HG03571 (cell line): ENCODE measurements around the gene SPTAN1.
"Not testable (repeated sequence)": the region's sequence is repeated elsewhere in the genome, so short reads cannot be mapped to it uniquely, and the experiment has no call there.

Source experiments
- ATAC-seq: cut with Tn5 transposase; IDR thresholded peaks from one replicate; pipeline ENCODE4 v1.9.1; 2021; ENCODE audit not compliant: unreplicated experiment

The SPTAN1 gene

GRCh38 chr9:128631636-128632035, 79.2 kb downstream of the SPTAN1 start:
- ATAC-seq, result no peak

- ATAC-seq, result no peak
Observed at GRCh38 chr9:128632066-128632465, 79.7 kb downstream of the SPTAN1 start.

DNA sequence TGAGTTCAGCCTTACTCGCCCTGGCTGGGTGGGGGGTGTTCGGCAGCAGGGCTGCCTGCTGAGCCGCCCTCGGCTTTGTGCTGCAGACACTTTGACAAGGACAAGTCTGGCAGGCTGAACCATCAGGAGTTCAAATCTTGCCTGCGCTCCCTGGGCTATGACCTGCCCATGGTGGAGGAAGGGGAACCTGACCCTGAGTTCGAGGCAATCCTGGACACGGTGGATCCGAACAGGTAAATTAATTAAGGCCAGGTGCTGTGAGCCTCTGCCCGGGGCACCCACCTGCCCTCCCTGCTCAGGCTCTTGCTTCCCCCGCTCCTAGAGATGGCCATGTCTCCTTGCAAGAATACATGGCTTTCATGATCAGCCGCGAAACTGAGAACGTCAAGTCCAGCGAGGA, 80.1 kb downstream of the SPTAN1 start:
- ATAC-seq, result no peak

DNA sequence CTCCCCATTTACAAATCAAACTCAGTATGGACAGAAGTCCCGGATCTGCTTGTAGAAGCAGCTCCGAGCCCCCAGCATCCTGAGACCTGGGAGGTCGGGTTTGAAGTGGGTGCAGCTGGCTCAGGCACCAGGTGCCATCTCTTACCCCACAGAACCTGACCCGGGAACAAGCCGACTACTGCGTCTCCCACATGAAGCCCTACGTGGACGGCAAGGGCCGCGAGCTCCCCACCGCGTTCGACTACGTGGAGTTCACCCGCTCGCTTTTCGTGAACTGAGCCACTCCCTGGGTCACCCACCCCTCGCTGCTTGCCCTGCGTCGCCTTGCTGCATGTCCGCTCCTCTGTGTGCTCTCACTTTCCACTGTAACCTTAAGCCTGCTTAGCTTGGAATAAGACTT, 80.7 kb downstream of the SPTAN1 start:
- ATAC-seq, result no peak

DNA sequence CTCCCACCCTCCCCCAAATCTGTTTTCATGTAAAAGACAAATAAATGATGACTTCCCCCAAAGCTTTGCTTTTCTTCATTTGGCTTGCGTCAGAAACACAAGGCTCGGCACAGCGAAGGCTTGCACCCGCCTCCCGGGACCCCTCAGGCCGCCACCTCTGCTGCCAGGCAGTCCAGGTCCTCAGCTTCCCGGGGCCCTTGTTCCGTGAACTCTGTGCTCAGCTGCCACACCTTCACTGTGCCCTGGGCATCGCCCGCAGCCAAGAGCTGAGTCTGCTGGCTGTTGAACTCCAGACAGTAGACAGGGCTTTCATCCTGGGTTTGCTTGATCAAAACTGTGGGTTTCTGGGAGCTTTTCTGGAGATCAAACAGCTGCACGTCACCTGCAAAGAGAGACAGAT, 81.2 kb downstream of the SPTAN1 start:
- ATAC-seq, result no peak

- ATAC-seq, result no peak
Observed at GRCh38 chr9:128634111-128634510, 81.7 kb downstream of the SPTAN1 start.

GRCh38 chr9:128634651-128635262, 82.4 kb downstream of the SPTAN1 start:
- no peak for ATAC-seq

GRCh38 chr9:128635266-128636023, 83.1 kb downstream of the SPTAN1 start:
- ATAC-seq, result no peak

DNA sequence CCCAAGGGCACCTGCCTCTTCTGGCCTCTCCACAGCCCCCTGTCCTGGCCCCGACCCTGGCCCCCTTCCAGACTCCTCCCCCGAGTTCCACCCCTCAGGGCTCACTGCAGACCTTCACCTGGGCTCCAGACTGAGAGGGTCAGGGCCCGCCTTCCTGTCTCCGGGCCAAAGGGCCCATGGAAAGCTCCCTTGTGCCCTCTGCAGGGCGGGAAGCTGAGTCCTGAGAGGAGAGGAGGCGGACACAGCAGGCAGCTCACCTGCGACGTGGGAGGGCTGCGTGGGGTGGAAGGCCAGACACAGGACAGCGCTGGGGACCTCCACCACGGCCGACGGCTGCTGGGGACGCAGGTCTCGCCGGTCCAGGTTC, 83.6 kb downstream of the SPTAN1 start:
- ATAC-seq, result no peak

- no peak for ATAC-seq
Observed at GRCh38 chr9:128636556-128637530, 84.5 kb downstream of the SPTAN1 start.

GRCh38 chr9:128637656-128638055, 85.3 kb downstream of the SPTAN1 start:
- no peak for ATAC-seq

DNA sequence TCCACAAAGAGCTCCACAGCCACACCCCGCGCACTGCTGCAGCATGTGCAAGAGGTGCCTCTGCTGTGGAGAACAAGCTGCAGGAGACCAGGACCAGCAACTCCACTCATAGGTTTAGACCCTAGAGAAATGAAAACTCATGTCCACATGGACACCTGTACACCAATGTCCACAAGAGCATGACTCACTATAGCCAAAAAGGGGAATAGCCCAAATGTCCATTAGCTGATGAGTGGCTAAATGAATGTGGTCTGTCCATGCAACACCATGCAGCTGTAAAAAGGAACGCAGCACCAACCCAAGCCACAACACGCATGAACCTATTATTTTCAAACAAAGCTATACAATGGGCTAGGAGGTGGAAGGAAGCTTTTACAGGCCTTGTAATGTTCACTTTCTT, 86.2 kb downstream of the SPTAN1 start:
- no peak for ATAC-seq

- no peak for ATAC-seq
Observed at GRCh38 chr9:128640603-128641002, 88.2 kb downstream of the SPTAN1 start.

DNA sequence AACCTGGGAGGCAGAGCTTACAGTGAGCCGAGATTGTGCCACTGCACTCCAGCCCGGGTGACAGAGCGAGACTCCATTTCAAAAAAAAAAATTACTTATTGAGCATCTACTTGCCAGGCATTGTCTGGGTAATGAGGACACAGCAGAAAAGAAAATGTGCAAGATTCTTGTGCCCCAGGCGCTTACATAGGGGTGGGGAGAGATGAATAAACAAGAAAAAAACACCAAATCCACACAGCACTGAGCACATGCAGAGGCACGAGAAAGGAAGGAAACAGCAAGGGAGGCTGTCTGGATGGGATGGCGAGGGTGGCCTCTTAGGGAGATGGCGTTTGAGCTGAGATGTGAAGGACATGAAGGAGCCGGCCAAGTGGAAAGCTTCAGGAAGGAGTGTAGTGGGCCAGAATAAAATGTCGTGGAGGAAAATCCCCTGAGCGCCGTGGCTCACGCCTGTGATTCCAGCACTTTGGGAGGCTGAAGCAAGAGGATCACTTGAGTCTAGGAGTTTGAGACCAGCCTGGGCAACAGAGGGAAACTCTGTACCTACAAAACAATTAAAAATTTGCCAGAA, 90.4 kb downstream of the SPTAN1 start:
- ATAC-seq, result no peak

- ATAC-seq, result peak; percentile 51
Observed at GRCh38 chr9:128643519-128644300, 91.3 kb downstream of the SPTAN1 start.

- not testable (repeated sequence) for ATAC-seq
Observed at GRCh38 chr9:128648206-128648605, 95.8 kb downstream of the SPTAN1 start.

- no peak for ATAC-seq
Observed at GRCh38 chr9:128651798-128652197, 99.4 kb downstream of the SPTAN1 start.

GRCh38 chr9:128653908-128654307, 101.5 kb downstream of the SPTAN1 start:
- ATAC-seq, result no peak

DNA sequence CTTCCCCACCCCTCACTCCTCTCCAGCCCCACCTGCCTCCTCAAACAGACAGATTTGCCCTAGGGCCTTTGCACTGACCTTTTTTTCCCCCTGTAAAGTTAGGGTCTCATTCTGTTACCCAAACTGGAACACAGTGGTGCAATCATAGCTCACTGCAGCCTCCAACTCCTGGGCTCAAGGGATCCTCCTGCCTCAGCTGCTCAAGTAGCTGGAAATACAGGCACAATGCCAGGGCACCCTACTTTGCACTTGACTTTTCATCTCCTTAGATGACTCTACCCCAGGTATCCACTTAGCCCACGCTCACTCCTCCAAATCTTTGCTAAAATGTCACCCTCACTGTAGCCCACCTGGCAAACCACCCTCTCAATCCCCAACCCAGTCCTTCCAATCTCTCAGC, 102.1 kb downstream of the SPTAN1 start:
- ATAC-seq, result no peak
